H1 (cell line): ENCODE results near the gene LLPH. TPM values are rescaled to one million over a fixed set of nuclear protein-coding genes. Genes with fewer than 3 reads are reported as not detected.
A peak's percentile ranks its signal among the peaks of the same experiment; 100 is the strongest.

ENCODE experiments used
- CTCF ChIA-PET: fragments of 300-600 bp; sonication (Branson Sonifier 250); formaldehyde crosslinking; loops from one replicate; lab custom pipeline; 2021; ENCODE audit not compliant: partially characterized antibody; lab: Charles Lee
- POLR2A ChIA-PET: fragments of 300-600 bp; sonication (Branson Sonifier 250); formaldehyde crosslinking; loops from one replicate; lab custom pipeline; 2021; ENCODE audit warnings: inconsistent platforms; ENCODE audit not compliant: partially characterized antibody; lab: Charles Lee
- DNase-seq, 2 experiments: peaks; one replicate each; pipeline versions ENCODE4 v3.0.0 to v3.0.0-alpha.2; 2010 to 2022; ENCODE audit warnings: low spot score in 2 of 2, low read depth in 1 of 2, mixed read lengths in 1 of 2
- FAIRE-seq: peaks from 2 replicates; lab custom pipeline; 2011; peaks lifted over from hg19 to GRCh38; lab: Jason Lieb, UNC
- H2AFZ ChIP-seq: 2 replicates; pipeline ENCODE4 v1.8.1; 2012; ENCODE audit warnings: low read length, inconsistent platforms
- H2AK5ac ChIP-seq: 2 replicates; pipeline ENCODE4 v1.6.1; 2013; ENCODE audit warnings: low read depth, low read length
- H2BK120ac ChIP-seq: replicated peaks from 2 replicates; pipeline ENCODE3; 2013; ENCODE audit warnings: low read depth, low read length, inconsistent platforms
- H2BK12ac ChIP-seq: 2 replicates; pipeline ENCODE4 v1.6.1; 2013; ENCODE audit warnings: low read depth, low read length
- H2BK15ac ChIP-seq: 2 replicates; pipeline ENCODE4 v1.6.1; 2013; ENCODE audit warnings: low read length
- H2BK20ac ChIP-seq: 2 replicates; pipeline ENCODE4 v1.6.1; 2013; ENCODE audit warnings: low read length
- H2BK5ac ChIP-seq: 2 replicates; pipeline ENCODE4 v1.6.1; 2013; ENCODE audit warnings: low read depth, low read length
- H3K14ac ChIP-seq: 2 replicates; pipeline ENCODE4 v1.6.1; 2013; ENCODE audit warnings: inconsistent platforms; ENCODE audit not compliant: insufficient read length
- H3K18ac ChIP-seq: 2 replicates; pipeline ENCODE4 v1.6.1; 2013; ENCODE audit warnings: low read length; ENCODE audit errors: extremely low read depth
- H3K23ac ChIP-seq: 2 replicates; pipeline ENCODE4 v1.6.1; 2013; ENCODE audit warnings: inconsistent platforms; ENCODE audit not compliant: insufficient read length
- H3K23me2 ChIP-seq: 2 replicates; pipeline ENCODE4 v1.6.1; 2013; ENCODE audit warnings: low read depth, low read length
- H3K27ac ChIP-seq: 2 replicates; pipeline ENCODE4 v1.6.1; 2011; ENCODE audit warnings: low read depth, low read length, inconsistent platforms
- H3K27me3 ChIP-seq, 4 experiments: replicated peaks in 1 of 4; 1 replicate in 1 of 4; 2 replicates in 3 of 4; pipeline versions ENCODE4 v1.6.1 to v1.8.1; 2011 to 2013; ENCODE audit warnings: low read length in 3 of 4, mild to moderate bottlenecking in 3 of 4, inconsistent platforms in 2 of 4, mixed read lengths in 2 of 4, moderate library complexity in 1 of 4; ENCODE audit not compliant: control insufficient read depth in 3 of 4, insufficient read depth in 3 of 4; ENCODE audit errors: extremely low read depth in 1 of 4
- H3K36me3 ChIP-seq, 4 experiments: 2 replicates each; pipeline versions ENCODE4 v1.6.1 to v1.8.1; 2011 to 2013; ENCODE audit warnings: mild to moderate bottlenecking in 4 of 4, low read length in 3 of 4, moderate library complexity in 2 of 4, control low read depth in 1 of 4, inconsistent platforms in 1 of 4; ENCODE audit not compliant: insufficient read depth in 4 of 4, control insufficient read depth in 2 of 4
- H3K4ac ChIP-seq: replicated peaks from 2 replicates; pipeline ENCODE3; 2013; ENCODE audit warnings: low read length, low read depth, mixed read lengths, inconsistent platforms; ENCODE audit not compliant: insufficient read length
- H3K4me1 ChIP-seq, 4 experiments: replicated peaks in 1 of 4; 1 replicate in 1 of 4; 2 replicates in 3 of 4; pipeline versions ENCODE4 v1.6.1 to v1.8.1; 2011 to 2013; ENCODE audit warnings: low read length in 3 of 4, inconsistent platforms in 2 of 4, mixed read lengths in 1 of 4; ENCODE audit not compliant: insufficient read depth in 4 of 4, control insufficient read depth in 3 of 4
- H3K4me2 ChIP-seq, 2 experiments: 2 replicates each; pipeline versions ENCODE4 v1.6.1 to v1.8.1; 2011 to 2013; ENCODE audit warnings: low read depth in 2 of 2, low read length in 2 of 2, control low read depth in 1 of 2, inconsistent platforms in 1 of 2, mild to moderate bottlenecking in 1 of 2; ENCODE audit not compliant: insufficient read depth in 1 of 2
- H3K4me3 ChIP-seq, 4 experiments: fragments of 200-600, 300-600 bp in 1 of 4; sonication (generic), shearing (Covaris generic), sonication (Bioruptor Twin) in 1 of 4; 2 replicates each; pipeline versions ENCODE4 v1.5.1 to v1.8.1; 2011 to 2016; ENCODE audit warnings: low read length in 4 of 4, low read depth in 3 of 4, control low read depth in 2 of 4, inconsistent platforms in 2 of 4, mild to moderate bottlenecking in 2 of 4, mixed read lengths in 1 of 4, moderate library complexity in 1 of 4; ENCODE audit not compliant: insufficient read depth in 2 of 4; ENCODE audit errors: extremely low read depth in 1 of 4
- H3K56ac ChIP-seq: replicated peaks from 2 replicates; pipeline ENCODE3; 2013; ENCODE audit warnings: low read depth, mild to moderate bottlenecking, mixed read lengths, low read length, inconsistent platforms; ENCODE audit not compliant: insufficient read length
- H3K79me1 ChIP-seq: 2 replicates; pipeline ENCODE4 v1.6.1; 2013; ENCODE audit warnings: low read depth, low read length, control low read depth
- H3K79me2 ChIP-seq, 2 experiments: 2 replicates each; pipeline versions ENCODE4 v1.6.1 to v1.8.1; 2012 to 2013; ENCODE audit warnings: low read length in 2 of 2, mild to moderate bottlenecking in 2 of 2, inconsistent platforms in 1 of 2; ENCODE audit not compliant: insufficient read depth in 2 of 2, control insufficient read depth in 1 of 2
- H3K9ac ChIP-seq, 4 experiments: replicated peaks in 1 of 4; 1 replicate in 1 of 4; 2 replicates in 3 of 4; pipeline versions ENCODE4 v1.6.1 to v1.8.1; 2011 to 2013; ENCODE audit warnings: low read depth in 3 of 4, low read length in 3 of 4, control low read depth in 2 of 4, mild to moderate bottlenecking in 2 of 4, moderate library complexity in 2 of 4, inconsistent platforms in 1 of 4; ENCODE audit errors: extremely low read depth in 1 of 4
- H3K9me3 ChIP-seq, 2 experiments: 2 replicates each; pipeline versions ENCODE4 v1.6.1 to v1.8.1; 2012 to 2013; ENCODE audit warnings: mild to moderate bottlenecking in 2 of 2, moderate library complexity in 2 of 2, control low read depth in 1 of 2, inconsistent platforms in 1 of 2, low read depth in 1 of 2, low read length in 1 of 2, mixed read lengths in 1 of 2; ENCODE audit not compliant: insufficient read depth in 2 of 2
- H4K20me1 ChIP-seq, 2 experiments: replicated peaks in 1 of 2; 2 replicates each; pipeline versions ENCODE3 to v1.8.1; 2011 to 2013; ENCODE audit warnings: inconsistent platforms in 2 of 2, low read length in 2 of 2, mild to moderate bottlenecking in 1 of 2; ENCODE audit not compliant: insufficient read depth in 2 of 2, control insufficient read depth in 1 of 2
- H4K5ac ChIP-seq: 2 replicates; pipeline ENCODE4 v1.6.1; 2013; ENCODE audit warnings: low read length, low read depth, mixed read lengths, inconsistent platforms; ENCODE audit not compliant: insufficient read length
- H4K8ac ChIP-seq: 2 replicates; pipeline ENCODE4 v1.8.0; 2013; ENCODE audit warnings: mild to moderate bottlenecking, moderate library complexity, low read length, inconsistent platforms; ENCODE audit not compliant: insufficient read depth; ENCODE audit errors: extremely low read depth
- H4K91ac ChIP-seq: replicated peaks from 2 replicates; pipeline ENCODE3; 2013; ENCODE audit warnings: low read length, mixed read lengths, inconsistent platforms; ENCODE audit not compliant: insufficient read length
- CBX5 ChIP-seq: fragments of 300-800, 300-1000 bp; sonication (generic); IDR thresholded peaks from 2 replicates; pipeline ENCODE4 v1.7.1; 2016; ENCODE audit warnings: antibody characterized with exemption, low read length, low read depth
- CHD2 ChIP-seq: IDR thresholded peaks from 2 replicates; pipeline ENCODE4 v1.6.1; 2012; ENCODE audit warnings: low read length, improper control_type of control experiment
- CTBP2 ChIP-seq: IDR thresholded peaks from 2 replicates; pipeline ENCODE4 v1.7.0; 2011; ENCODE audit warnings: borderline replicate concordance, mild to moderate bottlenecking, moderate library complexity, mixed read lengths, low read length; ENCODE audit not compliant: insufficient read depth, insufficient read length
- RNF2 ChIP-seq: fragments of 200-900, 300-1000 bp; sonication (generic); IDR thresholded peaks from 2 replicates; pipeline ENCODE4 v1.7.1; 2016; ENCODE audit warnings: borderline replicate concordance, low read depth, mild to moderate bottlenecking, antibody characterized with exemption, low read length; ENCODE audit not compliant: poor library complexity, severe bottlenecking; ENCODE audit errors: missing control alignments
- SIN3A ChIP-seq, 2 experiments: IDR thresholded peaks in 1 of 2; conservative IDR thresholded peaks in 1 of 2; 2 replicates each; pipeline ENCODE4 v1.6.1; 2011 to 2012; ENCODE audit warnings: low read length in 2 of 2, improper control_type of control experiment in 1 of 2, low read depth in 1 of 2, mild to moderate bottlenecking in 1 of 2
- SIX5 ChIP-seq: IDR thresholded peaks from 2 replicates; pipeline ENCODE4 v1.6.1; 2011; ENCODE audit warnings: mild to moderate bottlenecking, low read depth, low read length
- TAF7 ChIP-seq: optimal IDR thresholded peaks from 2 replicates; pipeline ENCODE3; 2011; ENCODE audit warnings: low read depth, mild to moderate bottlenecking, inconsistent platforms, low read length, moderate library complexity, borderline replicate concordance
- TBP ChIP-seq: IDR thresholded peaks from 2 replicates; pipeline ENCODE4 v1.6.1; 2011; ENCODE audit warnings: low read depth, low read length, improper control_type of control experiment
- TCF12 ChIP-seq: IDR thresholded peaks from 2 replicates; pipeline ENCODE4 v1.6.1; 2011; ENCODE audit warnings: low read depth, mild to moderate bottlenecking, low read length
- WGBS, 2 experiments: shearing (Covaris generic) in 1 of 2; methylation state at CpG; one replicate each; pipeline versions ENCODE4 v1.1.6 to v1.1.7; 2013 to 2015; ENCODE audit warnings: low lambda C conversion rate in 2 of 2, mixed read lengths in 2 of 2, inconsistent platforms in 1 of 2, low coverage in 1 of 2, missing lambda C conversion rate in 1 of 2; ENCODE audit not compliant: insufficient replicate concordance in 2 of 2, insufficient coverage in 1 of 2, insufficient read length in 1 of 2; ENCODE audit errors: extremely low coverage in 1 of 2, missing lambda C conversion rate in 1 of 2; 5-methylcytosine and 5-hydroxymethylcytosine counted together
- polyA plus RNA-seq, 7 experiments: library from polyadenylated mRNA; depleted of rRNA in 3 of 7; stranded (reverse) in 5 of 7; unstranded in 2 of 7; fragments of >200 nt in 5 of 7; fragments of 200-250 nt in 2 of 7; gene quantifications; 1 replicate in 5 of 7; 2 replicates in 1 of 7; 4 replicates in 1 of 7; pipeline versions ENCODE4 v1.2.1 to v1.2.3, GENCODE V29; 2011 to 2013; ENCODE audit warnings: missing spikeins in 2 of 7, mixed read lengths in 2 of 7
- total RNA-seq: library from RNA; stranded (reverse); fragmentation: NEBNext Ultra II Directional; extraction: Animal tissue kit (Norgen Biotek cat#: 25700); gene quantifications from 2 replicates; pipeline ENCODE4 v1.2.1, GENCODE V29; 2021
- TF ChIP-seq, protein P1 (sequence below): IDR thresholded peaks from 2 replicates; pipeline ENCODE4 v1.6.1; 2011; ENCODE audit warnings: low read depth, mild to moderate bottlenecking, low read length; ENCODE audit not compliant: insufficient read depth

LLPH gene
- total and polyA plus RNA-seq, 2 of the 8 experiments (the other 6 are each of a cell fraction or from before 2014, with no cell fraction given) = 2.3 to 31.3 TPM

DNA sequence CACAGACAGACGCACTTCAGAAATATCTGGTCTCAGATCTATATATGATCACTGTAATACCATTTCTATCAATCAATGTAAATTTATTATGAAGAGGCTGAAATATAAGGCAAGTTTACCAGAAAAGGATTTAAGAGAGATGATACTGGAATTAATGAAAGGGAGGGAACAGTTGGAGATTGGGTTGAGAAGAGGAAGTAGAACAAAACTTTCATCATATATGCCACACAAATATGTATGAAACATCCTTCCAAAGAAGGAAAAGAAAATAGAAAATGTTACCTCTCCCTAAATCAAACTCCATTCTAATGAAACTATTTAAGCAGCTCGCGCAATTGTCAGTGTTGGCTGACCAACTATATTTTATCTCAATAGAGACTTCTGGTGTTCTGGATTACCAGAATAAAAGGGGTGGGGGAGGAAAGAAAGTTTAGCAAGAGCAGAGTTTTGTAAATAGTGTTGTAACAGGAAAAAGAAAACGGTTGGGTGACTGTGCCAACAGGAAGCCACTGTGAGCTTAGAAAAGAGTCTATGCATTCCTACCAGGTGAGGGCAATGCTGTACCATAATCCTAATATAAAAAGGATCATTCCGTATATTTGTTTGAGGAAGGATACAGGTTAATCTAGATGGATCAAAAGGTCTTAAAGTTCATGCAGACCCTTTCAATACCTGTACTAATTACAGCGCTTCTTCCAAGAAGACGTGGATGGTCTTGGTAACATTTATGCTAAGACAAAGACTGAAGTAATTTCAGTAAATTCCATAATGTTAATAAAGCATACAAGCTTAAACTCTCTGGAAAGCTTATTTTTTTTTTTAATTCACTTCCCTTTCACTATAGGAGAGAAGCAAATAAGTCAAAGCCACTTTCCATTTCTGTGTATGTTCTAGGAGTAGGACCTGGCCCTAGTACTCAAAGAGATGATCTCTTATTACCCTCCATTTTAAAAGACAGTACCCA is 14.5 kb upstream of the LLPH start:
- WGBS, 2 experiments = 64% methylated on average over 7 of the region's 7 CpGs; no CpG with 5 or more reads in 1 of the 2 experiments
- no peak overlapping the region for H4K5ac ChIP-seq
- no peak overlapping the region for H2BK20ac ChIP-seq
- H3K4me3 ChIP-seq = no peak overlapping the region
- H3K9me3 ChIP-seq = peaks cover 4 to 5% of the 10 kb centered on the region in 2 experiments; a peak in 2 of 4 replicates
- ChIA-PET POLR2A (interaction anchor here (0.6 to 1.5 kb wide), 4 partner anchors 13 to 53 kb away, joined by 3 to 7 read pairs (median 3); partner anchors contain the start of gene TMBIM4), CTCF (interaction anchor here (0.5 to 1.9 kb wide), 31 partner anchors 10 to 1365 kb away, joined by 3 to 9 read pairs (median 3); partner anchors contain the start of genes HELB, LLPH and TMBIM4)
- no peaks in the 10 kb centered on the region for H3K23me2 ChIP-seq
- H4K20me1 ChIP-seq = no peaks in the 10 kb centered on the region
- no peaks in the 10 kb centered on the region for H3K79me1 ChIP-seq
- H2AFZ ChIP-seq = peak overlapping the region; percentile 2; the same call in 1 of the 2 replicates
- H3K14ac ChIP-seq = no peak overlapping the region
- no peak overlapping the region for H3K9ac ChIP-seq
- no peak overlapping the region for H2BK120ac ChIP-seq
- FAIRE-seq (no peak), DNase-seq (no peak)
- H2BK5ac ChIP-seq = no peak overlapping the region
- peaks cover 0 to 9% (median 3%) of the 10 kb centered on the region in 4 experiments; a peak in 2 of 8 replicates for H3K36me3 ChIP-seq
- no peak overlapping the region for H2AK5ac ChIP-seq
- no peak overlapping the region for H4K8ac ChIP-seq
- no peak overlapping the region for H2BK12ac ChIP-seq
- H3K56ac ChIP-seq = no peak overlapping the region
- H3K4me2 ChIP-seq = no peak overlapping the region
- H3K23ac ChIP-seq = no peak overlapping the region
- H4K91ac ChIP-seq = no peak overlapping the region
- H3K79me2 ChIP-seq = no peaks in the 10 kb centered on the region
- no peaks in the 10 kb centered on the region for H3K27me3 ChIP-seq
- H3K27ac ChIP-seq = no peak overlapping the region
- H3K4ac ChIP-seq = no peak overlapping the region
- H2BK15ac ChIP-seq = no peak overlapping the region
- H3K4me1 ChIP-seq = no peaks in the 10 kb centered on the region
- H3K18ac ChIP-seq = no peak overlapping the region
- TF ChIP-seq TAF7 = no peak
- no peak for TF ChIP-seq TBP
- no peak for TF ChIP-seq SIX5
- TF ChIP-seq CHD2 = no peak
- no peak for TF ChIP-seq CTBP2
- no peak for TF ChIP-seq CBX5
- no peak for TF ChIP-seq RNF2
- no peak for TF ChIP-seq TCF12
- TF ChIP-seq, protein P1, sequence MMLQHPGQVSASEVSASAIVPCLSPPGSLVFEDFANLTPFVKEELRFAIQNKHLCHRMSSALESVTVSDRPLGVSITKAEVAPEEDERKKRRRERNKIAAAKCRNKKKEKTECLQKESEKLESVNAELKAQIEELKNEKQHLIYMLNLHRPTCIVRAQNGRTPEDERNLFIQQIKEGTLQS = no peak
- no peak for TF ChIP-seq SIN3A (conservative IDR thresholded peaks at IDR 0.05 in 1 of 2, IDR thresholded peaks at IDR 0.05 in 1 of 2; ENCODE audit: low read depth in 1 of 2, low read length in 2 of 2)
